HL-60 (cell line): ENCODE measurements around the gene L3MBTL3.

ENCODE experiments used
- DNase-seq, 2 experiments: peaks; one replicate each; pipeline ENCODE4 v3.0.0-alpha.2; 2010 to 2020; ENCODE audit warnings: low read depth in 1 of 2, low spot score in 1 of 2
- H3K27ac ChIP-seq: fragments of 250-450 bp; sonication (Bioruptor Pico); replicated peaks from 2 replicates; pipeline ENCODE4 v1.5.1; 2020; ENCODE audit warnings: mild to moderate bottlenecking, moderate library complexity
- H3K27me3 ChIP-seq: fragments of 250-450 bp; sonication (Bioruptor Pico); 2 replicates; pipeline ENCODE4 v1.5.1; 2021; ENCODE audit warnings: mild to moderate bottlenecking, moderate library complexity; ENCODE audit not compliant: insufficient read depth, poor library complexity, severe bottlenecking
- H3K4me3 ChIP-seq: replicated peaks from 2 replicates; pipeline ENCODE4 v1.5.1; 2011; ENCODE audit warnings: mild to moderate bottlenecking, control low read depth, low read length; ENCODE audit not compliant: insufficient read depth
- GABPA ChIP-seq: IDR thresholded peaks from 2 replicates; pipeline ENCODE4 v1.6.1; 2012; ENCODE audit warnings: low read depth
- POLR2AphosphoS5 ChIP-seq: IDR thresholded peaks from 2 replicates; pipeline ENCODE4 v1.6.1; 2012; ENCODE audit warnings: low read depth
- REST ChIP-seq: IDR thresholded peaks from 2 replicates; pipeline ENCODE4 v1.6.1; 2012; ENCODE audit warnings: low read depth; ENCODE audit not compliant: insufficient replicate concordance
- SPI1 ChIP-seq: IDR thresholded peaks from 2 replicates; pipeline ENCODE4 v1.6.1; 2012; ENCODE audit warnings: low read depth, mild to moderate bottlenecking, borderline replicate concordance
- TF ChIP-seq, protein P1 (sequence below): IDR thresholded peaks from one replicate; pipeline ENCODE4 v1.5.1; 2011; ENCODE audit warnings: low read length, control low read depth, inconsistent platforms; ENCODE audit not compliant: insufficient read depth

Gene L3MBTL3

DNA sequence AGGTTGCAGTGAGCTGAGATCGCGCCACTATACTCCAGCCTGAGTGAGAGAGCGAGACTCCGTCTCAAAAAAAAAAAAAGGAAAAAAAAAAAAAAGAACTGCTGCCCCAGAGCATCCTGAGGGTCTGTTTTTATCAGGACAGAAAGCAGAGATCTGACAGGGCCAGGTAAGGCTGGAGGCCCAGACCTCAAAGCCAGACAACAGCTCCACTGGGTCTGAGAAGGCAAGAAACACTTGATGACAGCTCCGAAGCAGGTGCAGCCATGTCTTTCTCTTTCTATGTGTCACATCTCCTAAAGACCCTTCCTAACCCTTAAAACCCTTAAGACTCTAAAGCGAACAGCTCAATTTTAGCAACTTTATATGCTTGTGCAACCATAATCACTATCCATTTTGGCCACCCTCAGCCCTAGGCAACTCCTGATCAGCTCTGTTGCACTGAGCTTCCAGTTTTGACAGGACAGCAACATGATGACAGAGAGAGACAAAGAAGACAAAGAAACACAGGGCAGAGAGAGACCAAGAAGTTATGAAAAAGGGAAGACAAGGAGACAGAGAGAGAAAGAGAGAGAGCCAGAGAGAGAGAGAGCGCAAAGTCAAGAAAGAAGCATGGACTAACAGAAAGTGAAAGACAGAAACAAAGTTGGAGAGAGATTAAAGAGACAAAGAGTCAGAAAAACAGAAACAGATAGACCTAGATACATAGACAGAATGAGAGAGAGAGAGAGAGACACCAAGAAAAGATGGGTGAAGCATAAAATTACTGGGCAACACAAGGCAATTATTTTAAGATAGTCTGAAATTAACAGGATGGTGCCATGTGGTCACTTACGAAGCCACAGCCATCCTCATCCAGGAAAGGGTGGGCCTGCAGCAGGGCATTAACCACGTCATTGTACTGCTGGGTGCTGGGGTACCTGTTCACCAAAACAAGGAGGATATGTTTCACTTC lies 165.2 kb downstream of the L3MBTL3 start:
- no peaks in the 10 kb centered on the region for H3K27me3 ChIP-seq
- no peak overlapping the region for H3K27ac ChIP-seq
- TF ChIP-seq, protein P1, sequence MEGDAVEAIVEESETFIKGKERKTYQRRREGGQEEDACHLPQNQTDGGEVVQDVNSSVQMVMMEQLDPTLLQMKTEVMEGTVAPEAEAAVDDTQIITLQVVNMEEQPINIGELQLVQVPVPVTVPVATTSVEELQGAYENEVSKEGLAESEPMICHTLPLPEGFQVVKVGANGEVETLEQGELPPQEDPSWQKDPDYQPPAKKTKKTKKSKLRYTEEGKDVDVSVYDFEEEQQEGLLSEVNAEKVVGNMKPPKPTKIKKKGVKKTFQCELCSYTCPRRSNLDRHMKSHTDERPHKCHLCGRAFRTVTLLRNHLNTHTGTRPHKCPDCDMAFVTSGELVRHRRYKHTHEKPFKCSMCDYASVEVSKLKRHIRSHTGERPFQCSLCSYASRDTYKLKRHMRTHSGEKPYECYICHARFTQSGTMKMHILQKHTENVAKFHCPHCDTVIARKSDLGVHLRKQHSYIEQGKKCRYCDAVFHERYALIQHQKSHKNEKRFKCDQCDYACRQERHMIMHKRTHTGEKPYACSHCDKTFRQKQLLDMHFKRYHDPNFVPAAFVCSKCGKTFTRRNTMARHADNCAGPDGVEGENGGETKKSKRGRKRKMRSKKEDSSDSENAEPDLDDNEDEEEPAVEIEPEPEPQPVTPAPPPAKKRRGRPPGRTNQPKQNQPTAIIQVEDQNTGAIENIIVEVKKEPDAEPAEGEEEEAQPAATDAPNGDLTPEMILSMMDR = no peak
- no peak for TF ChIP-seq GABPA
- no peak for TF ChIP-seq POLR2AphosphoS5
- TF ChIP-seq REST = no peak
- TF ChIP-seq SPI1 = no peak
- H3K4me3 ChIP-seq = no peak overlapping the region
- DNase-seq = no peak

DNA sequence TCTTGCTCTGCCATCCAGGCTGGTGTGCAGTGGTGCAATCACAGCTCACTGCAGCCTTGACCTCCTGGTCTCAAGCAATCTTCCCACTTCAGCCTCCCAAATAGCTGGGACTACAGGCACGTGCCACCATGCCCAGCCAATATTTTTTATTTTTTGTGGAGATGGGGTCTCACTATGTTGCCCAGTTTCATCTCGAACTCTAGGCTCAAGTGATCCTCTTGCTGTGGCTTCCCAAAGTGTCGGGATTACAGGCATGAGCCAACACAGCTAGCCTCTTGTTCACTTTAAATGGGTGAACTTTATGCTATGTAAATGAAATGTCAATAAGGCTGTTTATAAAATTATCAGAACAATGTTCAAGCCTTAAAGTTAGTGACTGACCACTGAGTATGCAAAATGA lies 167.3 kb downstream of the L3MBTL3 start:
- Histone ChIP-seq H3K4me3 (no peak overlapping the region), H3K27me3 (no peaks in the 10 kb centered on the region), H3K27ac (no peak overlapping the region)
- DNase-seq = no peak
- TF ChIP-seq GABPA (no peak), REST (no peak), SPI1 (no peak), POLR2AphosphoS5 (no peak)
- TF ChIP-seq, protein P1 = no peak

DNA sequence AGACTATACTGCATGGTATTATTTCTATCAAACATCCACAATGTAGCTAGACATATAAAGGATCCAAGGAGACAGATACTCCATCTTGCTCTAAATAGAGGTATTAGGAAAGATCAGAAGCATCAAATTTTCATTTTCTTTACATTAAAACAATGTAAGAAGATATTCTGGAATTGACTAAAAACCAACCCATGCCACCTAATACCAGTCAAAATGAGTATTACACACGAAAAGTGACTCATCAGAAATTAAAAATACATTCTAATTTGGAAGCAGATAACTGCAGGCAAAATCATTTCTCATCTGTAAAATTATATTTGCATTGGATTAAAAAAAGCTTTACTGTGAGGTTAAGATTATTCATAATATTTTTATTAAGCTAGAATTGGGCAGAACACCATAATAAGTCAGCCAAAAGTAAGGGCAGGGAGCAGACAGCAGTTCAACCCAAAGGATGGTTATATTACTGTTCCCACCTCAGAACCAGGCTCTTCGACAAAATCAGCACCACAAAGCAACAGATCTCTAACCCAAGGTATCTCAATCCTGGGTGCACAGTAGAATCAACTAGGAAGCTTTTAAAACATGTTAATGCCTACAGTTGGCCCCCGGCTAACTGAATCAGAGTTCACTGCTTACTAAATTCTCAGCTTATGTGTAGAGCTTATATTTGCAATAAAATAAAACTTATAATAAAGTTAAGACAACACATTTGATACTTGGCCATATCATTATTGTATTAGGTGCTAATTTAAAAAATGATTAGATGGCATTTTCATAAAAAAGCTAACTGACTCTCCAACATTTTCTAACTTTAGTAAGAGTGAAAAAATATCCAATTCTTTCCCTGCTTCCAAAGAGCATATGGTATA lies 169.2 kb downstream of the L3MBTL3 start:
- TF ChIP-seq POLR2AphosphoS5 = no peak
- TF ChIP-seq, protein P1 = no peak
- TF ChIP-seq SPI1 = no peak
- TF ChIP-seq REST = no peak
- TF ChIP-seq GABPA = no peak

More for the DNA sequence above, 169.2 kb downstream of the L3MBTL3 start:
- Histone ChIP-seq H3K27ac (no peak overlapping the region), H3K27me3 (no peaks in the 10 kb centered on the region), H3K4me3 (no peak overlapping the region)
- no peak for DNase-seq
